ENCODE results near the gene CNKSR3.

Gene CNKSR3

DNA sequence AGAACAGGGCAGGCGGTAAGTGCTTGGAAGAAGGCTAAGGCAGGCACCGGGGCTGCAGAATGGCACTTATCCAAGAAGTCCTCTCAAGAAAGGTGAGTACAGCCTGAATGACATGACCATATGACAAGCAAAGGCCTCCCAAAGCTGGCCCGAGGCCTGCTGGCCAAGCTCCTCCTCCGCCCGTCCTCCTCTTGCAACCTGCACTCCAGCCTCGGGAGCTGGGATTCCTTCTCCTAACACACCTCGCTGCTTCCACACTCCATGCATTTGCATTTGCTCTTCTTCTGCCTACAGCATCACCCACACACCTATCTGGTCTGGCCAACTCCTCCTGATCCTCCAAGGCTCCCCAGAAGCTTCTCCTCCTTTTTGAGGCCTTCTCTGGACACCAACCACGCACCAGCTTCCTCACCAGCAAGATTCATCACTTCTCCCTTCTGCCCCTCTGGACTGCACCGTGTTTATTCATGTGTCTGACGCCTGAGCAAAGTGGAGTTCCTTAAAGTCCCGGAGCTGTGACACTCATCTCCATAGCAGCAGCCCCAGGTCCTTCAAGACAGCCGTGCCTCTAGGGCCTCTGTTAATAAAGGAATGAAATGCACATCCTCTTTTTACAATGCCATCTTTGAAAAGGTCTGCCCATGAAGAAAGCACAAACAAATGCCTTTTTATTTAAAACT lies 32.3 kb downstream of the CNKSR3 start:
- DNase-seq = no peak

DNA sequence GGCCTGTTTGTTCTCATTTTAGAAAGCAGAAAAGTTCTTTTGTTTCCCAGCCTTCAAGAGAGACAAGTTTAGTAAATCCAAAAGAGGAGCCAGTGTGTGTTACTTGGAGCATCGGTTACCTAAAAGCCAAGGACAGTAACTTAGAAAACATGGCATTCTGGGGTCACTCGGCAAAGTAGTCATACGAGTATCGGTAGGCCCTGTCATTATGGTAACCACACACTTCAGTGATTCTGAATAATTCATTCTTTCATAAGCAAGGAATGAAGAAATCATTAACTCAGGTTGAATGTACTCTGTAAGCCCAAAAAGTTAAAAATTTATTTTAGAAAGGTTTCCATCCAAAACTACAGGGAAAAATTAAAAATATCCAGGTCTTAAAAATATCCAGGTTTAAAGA lies 34.0 kb downstream of the CNKSR3 start:
- DNase-seq = no peak

DNA sequence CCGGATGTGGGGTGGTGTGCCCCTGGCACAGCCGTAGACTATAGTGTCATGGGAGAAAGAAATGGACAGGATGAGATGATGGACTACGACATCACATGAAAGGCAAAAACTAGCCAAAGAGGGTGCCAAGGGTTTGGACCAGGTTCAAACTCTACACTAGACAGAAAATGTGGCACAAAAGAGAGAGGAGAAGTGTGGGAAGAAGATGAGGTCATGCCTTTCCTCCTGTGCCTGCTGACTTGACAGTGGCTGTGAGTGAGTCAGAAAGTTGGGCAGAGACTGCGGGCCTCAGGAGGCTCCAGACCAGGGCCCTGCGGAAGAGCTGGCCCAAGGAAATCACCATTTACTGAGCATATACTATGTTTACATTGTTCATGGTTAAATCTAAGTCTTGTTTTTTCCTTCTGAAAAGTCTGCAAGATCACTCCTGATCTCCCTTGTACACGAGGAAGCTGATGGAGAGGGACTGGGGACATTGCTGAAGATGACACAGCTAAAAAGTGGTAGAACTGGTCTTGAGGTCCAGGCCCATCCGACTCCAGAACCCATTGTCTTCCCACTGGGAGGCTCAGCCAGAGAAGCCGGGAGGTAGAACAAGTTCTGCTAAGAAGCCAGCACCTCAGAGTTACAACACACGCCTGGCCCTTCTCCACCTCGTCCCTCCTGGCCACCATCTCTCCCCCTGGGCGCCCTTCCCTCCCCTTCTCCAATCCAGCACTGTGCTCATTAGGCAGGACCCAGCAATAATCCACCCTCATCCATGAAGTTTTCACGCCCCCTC lies 35.6 kb downstream of the CNKSR3 start:
- DNase-seq = no peak

DNA sequence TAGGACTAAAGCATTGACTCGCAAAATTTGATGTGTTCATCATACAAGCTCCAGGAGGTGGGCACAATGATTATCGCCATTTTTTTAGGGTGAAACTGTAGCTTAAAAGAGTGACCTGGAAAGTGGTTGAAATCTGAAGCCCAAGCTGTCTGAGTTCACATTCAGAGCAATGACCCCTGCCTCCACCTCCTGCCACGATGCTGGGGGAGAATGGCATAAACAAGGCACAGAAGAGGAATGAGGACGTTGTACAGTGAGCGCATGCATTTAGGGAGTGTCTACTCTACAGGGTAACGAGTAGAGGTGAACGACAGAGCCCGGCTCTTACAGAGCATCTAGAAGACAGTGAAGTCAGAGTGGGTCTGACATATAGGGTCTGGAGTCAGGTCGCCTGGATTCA lies 37.2 kb downstream of the CNKSR3 start:
- no peak for DNase-seq

DNA sequence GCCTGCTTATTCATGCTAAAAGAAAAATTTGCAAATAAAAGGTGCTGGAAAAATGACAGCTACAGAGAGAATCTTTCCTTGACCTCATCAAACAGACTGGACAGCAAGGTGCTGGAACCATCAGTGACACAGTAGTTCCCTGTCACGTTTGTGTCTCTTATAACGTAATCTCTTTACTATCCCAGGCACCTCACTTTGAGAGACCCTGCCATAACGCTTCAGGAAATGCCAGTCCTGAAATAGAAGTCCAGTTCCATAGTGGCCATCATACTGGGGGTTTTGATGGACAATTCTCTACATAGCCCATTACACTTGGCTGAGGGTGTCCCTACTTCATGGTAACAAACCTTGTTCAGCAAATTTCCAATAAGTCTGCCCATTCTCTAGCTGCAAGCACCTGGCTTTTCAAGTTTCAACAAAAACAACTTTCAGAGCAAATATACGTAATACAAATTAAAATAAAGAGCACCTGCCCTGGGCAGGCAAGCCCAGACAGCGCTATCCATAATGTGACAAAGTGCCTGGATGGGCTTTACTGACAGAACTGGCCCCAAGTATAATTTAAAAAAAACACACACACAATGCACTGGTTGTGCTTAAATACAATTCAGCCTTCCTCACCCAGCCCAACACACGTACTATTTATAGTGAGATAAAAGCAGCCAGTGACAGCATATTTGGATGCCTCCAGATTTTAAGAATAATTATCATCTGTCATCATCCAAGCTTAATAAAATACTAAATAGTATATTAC lies 38.7 kb downstream of the CNKSR3 start:
- DNase-seq = no peak

DNA sequence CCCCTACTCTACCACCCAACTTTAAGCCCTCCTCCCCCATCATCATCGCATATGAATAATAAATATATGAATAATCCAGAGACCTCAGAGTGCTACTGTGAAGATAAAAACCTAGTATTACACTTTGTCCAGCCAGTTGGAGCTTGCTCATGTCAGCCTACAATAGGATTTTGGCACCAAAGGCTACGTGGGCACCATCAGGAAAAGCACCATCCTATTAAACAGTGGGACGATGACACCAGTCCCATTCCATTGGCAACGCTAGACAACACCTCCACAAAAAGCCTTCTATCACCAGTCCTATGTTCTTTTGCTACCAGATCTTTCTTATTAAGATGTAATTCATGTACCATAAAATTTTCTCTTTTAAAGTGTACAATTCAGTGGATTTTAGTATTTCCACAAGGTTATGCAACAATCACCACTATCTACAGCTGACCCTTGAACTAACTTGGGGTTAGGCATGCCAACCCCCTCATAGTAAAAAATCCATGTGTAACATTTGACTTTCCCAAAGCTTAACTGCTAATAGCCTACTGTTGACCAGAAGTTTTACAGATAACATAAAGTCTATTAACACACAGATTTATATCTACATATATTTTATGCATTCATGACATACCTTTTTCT lies 41.1 kb downstream of the CNKSR3 start:
- DNase-seq = no peak

DNA sequence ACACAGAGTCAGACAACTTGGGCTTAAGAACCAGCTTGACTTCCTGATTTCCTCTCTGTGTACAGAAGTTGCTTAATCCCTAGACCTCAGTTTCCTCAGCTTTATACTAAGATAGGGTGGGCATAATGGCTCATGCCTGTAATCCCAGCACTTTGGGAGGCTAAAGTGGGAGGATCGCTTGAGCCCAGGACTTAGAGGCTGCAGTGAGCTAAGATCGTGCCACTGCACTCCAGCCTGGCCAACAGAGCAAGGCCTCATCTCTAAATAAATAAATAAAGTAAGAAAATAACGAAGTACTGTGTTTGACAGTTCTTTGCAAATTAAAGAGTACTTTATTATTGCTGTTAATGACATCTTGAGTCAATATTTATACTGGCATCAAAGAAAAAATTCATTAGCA lies 41.7 kb downstream of the CNKSR3 start:
- DNase-seq = no peak

DNA sequence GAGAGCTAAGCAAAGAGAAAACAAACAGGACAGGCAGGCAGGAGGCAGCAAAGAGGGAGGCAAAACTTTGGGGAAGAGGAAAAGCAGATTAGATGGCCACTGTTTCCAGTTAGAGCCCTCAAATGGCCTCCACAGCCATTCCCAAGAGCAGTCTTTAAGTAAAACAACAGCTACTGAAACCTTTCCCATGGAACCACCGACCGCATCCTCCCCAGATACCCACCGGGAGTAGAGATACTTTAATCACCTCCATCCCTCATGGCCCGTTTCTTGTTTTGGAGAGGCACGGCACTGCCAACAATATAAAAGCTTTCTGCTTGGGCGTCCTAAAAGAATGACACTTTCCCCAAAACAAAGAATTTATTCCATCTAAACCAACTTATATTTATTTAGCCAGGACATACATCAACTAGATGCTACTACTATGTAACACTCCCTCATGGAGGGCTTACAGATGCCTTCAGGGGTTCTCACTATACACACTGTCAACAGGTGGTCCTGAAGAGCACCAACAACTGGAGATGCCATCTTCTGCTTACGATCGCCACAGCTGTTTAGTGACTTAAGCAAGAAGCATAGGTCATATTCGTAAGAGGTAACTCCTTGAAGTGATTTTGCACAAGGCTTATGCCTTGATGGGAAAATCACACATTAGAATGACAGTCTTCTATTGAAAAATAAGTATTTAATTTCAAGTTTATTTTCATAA lies 43.4 kb downstream of the CNKSR3 start:
- no peak for DNase-seq

DNA sequence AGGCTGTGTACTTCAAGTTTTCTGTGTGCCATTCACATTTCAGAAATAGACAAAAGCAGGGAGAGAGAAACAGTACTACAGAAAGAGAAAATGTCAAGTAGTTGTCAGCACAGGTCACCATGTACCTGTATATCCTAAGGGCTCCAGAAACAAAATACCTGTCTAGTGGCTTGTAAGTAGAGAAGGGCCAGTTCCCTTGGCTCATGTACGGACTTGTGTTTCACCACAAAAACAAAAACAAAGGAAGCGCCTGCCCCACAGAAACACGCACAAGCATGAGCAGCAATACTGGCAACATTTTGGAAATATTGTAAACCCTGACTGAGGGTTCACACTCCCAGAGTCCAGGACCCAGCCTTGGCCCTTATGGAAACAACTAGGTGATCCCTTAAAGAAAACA lies 44.3 kb downstream of the CNKSR3 start:
- DNase-seq = no peak

DNA sequence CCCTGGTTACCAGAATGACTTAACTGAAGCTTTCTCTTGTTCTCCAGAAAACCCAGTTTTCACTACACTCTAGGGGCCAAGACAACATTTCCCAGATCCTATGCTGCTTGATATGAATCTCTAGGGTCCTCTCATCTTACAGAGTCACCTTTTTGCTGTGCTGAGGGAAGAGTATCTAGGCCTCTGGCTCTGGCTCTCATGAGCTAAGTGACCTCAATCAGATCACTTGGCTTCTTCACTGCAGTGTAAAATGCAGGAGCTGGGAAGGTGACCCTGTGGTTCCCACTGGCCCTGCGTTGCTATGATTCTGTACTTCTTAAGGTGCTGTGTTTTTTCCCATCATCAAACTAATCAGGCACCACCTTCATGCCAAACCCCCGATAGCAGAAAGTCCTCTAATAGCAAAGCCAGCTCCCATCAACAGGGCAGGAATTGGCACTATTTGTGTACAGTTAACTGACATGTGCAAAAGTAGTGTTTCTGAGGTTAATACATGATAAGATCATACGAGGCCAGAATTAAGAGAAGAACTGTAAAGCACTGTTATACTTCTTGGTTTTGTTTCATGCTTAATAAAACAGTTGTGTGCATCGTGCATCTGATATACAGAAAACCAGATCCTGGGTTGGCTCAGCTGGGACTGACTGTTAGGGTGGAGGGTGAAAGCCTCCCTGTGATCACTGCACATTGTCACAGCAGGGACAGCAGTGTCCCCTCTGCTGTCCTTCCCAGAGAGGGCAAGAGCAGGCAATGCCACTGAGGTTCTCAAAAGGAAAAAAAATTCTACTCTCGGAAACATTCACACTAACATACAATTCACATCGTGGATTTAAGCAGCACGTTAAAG lies 46.7 kb downstream of the CNKSR3 start:
- no peak for DNase-seq

DNA sequence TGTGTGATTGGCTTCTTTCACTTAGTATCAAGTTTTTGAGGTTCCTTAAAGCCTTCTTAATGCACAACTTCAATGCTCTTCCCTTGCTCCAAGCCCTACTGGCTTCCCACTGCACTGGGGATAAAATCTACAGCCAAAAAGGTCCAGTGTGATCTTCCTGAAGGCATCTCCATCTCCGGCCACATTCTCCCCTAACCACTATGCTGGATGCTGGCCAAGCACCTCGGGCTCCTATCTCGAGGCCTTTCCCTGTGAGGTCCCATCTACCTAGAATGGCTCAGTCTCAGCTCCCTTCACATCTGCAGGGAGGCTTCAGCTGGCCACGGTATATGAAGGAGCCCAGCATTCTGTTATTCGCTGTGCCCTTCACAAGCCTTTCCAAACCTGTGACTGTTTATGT lies 48.1 kb downstream of the CNKSR3 start:
- no peak for DNase-seq

DNA sequence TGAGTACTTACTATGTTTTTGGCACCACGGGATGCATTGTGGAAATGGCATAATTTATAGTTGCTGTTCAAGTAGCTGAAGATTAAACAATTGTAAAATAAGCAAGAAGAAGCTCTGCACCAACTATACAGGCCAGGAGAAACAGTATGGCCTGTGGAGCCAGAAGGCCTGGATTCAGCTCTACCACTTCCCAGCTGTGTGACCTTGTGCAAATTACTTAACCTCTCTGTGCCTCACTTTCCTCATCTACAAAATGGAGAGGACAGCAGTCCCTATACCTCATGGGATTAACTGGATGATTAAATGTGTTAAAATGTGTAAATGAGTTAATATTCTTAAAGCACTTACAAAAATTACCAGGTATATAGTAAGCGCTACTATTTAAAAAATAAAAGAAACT lies 49.1 kb downstream of the CNKSR3 start:
- no peak for DNase-seq

DNA sequence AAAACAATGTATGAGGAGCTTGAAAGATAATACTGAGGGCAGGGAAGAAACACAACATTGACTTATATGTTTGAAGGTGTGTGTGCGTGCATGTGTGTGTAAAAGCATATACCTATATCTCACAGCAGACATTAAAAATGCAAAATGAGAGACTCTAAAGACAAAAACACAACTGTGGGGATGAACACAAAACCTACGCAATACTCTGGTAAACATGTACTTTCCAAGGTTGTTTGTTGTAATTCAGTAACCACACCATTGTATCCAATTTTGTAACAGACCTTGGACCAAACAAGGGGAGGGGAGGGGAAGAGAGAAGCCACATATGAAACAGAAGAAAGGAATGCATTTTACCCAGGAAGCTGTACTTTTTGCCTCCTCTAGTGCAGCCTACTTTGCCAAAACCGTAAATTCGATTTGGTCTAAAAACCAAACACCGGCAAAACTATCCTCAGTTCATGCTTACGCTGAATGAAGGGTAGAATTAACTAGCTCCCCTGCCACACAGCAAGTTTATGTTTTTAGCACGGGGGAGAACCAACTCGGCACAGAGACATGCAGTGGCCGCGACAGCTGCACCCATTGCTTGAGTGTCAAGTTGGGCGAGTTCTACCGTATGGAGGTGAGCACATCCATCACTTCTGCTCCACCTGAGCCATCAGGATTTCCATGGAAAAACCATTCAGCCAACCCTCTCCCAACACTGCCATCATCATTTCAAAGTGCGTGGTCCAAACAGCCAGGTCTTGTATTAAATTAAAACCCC lies 50.0 kb downstream of the CNKSR3 start:
- no peak for DNase-seq

DNA sequence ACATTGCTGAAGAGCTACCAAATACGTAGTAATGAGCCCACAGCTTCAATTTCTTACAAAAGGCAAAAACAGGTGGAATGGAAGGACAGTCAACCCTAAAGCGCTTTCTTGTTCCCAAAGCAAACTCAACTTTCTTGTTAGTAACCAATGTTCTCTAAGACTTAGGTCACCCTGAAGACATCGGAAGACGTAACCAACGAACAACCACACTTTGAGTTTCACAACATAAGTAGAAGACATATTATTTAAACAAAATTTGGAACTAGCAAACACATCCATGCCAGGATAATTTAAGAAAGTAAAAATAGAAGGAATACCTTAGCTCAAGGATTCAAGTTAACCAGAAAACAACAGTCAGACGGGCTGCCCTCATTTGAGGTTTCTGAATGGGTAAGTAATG lies 51.0 kb downstream of the CNKSR3 start:
- no peak for DNase-seq

DNA sequence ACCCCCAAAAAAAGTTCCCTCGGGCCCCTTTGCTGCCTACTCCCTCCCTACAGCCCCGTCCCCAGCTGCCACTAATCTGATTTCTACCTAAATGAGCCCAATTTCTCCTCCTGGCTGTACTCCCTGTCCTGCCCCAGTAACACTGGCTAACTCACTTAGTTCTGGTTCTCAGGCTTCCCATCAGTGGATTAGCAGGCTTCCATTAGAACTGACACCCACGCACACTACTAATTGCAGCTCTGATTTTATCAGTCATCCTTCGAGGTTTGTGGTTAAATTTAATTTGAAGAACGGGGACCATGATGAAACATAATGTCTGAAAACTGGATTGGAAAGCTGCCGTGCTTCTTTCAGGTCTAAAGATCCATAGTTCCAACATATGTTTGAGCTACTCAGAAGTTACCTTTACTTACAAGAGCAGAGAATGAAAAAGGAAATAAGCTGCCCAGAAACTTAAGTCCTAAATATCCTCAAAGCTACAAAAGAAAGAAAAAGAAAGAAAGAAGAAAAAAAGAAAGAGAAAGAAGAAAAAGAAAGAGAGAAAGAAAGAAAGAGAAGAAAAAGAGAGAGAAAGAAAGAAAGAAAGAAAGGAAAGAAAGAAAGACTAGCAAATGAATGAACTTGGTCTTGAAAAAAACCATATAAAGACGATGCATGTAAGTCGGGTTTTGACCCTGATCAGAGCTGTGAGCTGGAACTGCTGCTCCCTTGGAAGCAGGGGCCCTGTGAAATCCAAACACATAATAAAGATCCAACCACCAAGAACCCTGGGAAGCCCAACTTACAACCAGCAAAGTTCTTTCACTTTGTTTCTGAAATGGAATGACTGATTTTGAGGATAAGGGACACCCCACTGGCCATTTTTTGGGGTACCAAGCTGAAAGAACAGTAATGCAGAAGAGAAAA lies 51.7 kb downstream of the CNKSR3 start:
- DNase-seq = no peak

DNA sequence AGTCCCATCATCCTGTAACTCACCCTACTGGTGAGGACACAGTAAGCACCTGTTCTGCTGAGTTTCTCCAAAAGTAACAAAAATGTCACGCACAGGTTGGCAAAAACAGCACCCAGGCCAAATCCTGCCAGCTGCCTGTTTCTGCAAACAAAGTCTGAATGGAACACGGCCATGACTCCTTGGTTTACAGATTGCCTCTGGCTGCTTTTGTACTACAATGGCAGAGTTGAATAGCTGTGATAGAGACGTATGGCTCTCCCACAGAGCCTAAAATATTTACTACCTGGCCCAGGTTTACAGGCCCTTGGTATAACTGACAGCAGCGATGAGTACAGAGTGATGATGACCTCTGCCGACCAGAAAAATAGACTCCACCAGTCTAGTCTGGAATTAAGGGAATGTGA lies 52.6 kb downstream of the CNKSR3 start:
- DNase-seq = no peak

DNA sequence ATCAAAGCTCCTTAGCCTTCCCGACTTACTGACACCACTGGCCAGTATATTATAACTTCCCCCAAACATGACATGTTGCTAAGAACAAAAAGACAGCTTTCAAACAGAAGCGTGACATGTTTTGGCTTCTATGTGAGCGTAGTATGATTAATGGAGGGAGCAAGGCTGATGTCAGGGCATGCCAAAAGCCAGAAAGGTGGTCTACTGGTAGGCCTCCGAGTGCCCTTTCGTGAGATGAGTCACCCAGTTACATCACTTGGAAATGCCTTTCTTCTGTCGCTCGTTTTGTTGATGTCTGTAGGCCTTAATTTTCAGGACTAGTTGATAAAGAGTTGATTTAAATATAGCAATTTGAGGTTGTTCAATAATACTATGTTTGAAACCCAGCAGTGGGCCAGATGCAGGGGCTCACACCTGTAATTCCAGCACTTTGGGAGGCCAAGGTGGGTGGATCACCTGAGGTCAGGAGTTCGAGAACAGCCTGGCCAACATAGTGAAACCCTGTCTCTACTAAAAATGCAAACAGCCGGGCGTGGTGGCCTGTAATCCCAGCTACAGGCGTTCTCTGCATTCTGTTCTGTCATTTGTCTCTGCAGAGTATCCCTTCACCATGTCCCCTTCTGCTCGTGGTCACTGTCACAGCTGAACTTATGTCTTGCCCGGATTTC lies 53.3 kb downstream of the CNKSR3 start:
- no peak for DNase-seq

DNA sequence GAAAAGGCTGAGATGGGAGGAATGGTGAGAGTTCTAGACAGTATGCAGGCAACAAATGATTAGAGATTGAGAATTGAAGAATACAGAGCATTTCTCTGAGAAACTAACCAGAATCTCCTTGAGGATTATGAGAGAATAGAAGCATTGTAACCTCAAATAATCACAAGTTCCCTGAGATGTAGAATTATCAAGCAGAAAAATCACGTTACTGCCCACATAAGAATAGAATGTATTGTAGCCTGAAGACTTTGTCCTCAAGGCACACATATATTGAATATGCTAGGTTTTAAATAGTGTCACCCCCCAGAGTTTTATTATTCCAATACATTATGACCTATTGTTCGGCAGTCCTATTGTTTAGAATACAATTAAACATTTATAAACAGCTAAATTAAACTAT lies 57.2 kb downstream of the CNKSR3 start:
- DNase-seq = no peak

DNA sequence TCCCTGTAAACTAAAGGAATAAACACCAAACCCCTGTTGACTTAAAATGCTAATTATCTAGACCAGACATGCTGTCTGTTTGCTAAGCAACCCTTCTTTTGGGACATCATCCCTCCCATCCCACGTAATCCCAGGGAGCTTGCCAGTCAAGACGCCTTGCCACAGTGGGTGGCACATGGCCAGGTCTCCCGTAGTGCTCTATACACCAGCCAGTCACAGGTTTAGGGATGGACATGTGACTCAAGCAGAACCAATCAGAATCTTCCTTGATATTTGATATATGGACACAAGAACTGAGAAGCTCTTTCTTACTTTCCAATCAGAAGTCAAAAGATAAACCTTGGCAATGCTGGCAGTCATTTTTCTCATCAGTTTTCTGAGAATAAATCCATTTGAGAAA lies 60.0 kb downstream of the CNKSR3 start:
- DNase-seq = no peak

Measured in stimulated activated CD4-positive, alpha-beta T cell treated with anti-CD3 and anti-CD28 coated beads, Interleukin-1b, Interleukin-23, amount 100 ng/mL, for 48 hours (primary cell).